ENCODE measurements around the gene NFE2L2.

GRCh38 chr2:177264693-177265587, at the start of gene NFE2L2:
- no peak for TF ChIP-seq EZH2 (IDR thresholded peaks at IDR 0.05; ENCODE audit: insufficient read depth, low read length)
- TF ChIP-seq, protein P1, sequence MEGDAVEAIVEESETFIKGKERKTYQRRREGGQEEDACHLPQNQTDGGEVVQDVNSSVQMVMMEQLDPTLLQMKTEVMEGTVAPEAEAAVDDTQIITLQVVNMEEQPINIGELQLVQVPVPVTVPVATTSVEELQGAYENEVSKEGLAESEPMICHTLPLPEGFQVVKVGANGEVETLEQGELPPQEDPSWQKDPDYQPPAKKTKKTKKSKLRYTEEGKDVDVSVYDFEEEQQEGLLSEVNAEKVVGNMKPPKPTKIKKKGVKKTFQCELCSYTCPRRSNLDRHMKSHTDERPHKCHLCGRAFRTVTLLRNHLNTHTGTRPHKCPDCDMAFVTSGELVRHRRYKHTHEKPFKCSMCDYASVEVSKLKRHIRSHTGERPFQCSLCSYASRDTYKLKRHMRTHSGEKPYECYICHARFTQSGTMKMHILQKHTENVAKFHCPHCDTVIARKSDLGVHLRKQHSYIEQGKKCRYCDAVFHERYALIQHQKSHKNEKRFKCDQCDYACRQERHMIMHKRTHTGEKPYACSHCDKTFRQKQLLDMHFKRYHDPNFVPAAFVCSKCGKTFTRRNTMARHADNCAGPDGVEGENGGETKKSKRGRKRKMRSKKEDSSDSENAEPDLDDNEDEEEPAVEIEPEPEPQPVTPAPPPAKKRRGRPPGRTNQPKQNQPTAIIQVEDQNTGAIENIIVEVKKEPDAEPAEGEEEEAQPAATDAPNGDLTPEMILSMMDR (IDR thresholded peaks at IDR 0.05; ENCODE audit: insufficient read depth, low read depth, low read length), result peak; percentile 34

Measured in astrocyte (in vitro differentiated cells and primary cell).